OCI-LY7 (cell line): Measurements from ENCODE around the gene CFL1.

Experiments
- EZH2phosphoT487 ChIP-seq: fragments of 200-600 bp; sonication (generic); IDR thresholded peaks from 2 replicates; pipeline ENCODE4 v1.6.1; 2018; ENCODE audit warnings: low read depth, borderline replicate concordance, mild to moderate bottlenecking, mixed run types, antibody characterized with exemption, low read length, moderate library complexity, mixed read lengths
- TF ChIP-seq, protein P1 (sequence below): fragments of 200-600 bp; sonication (generic); conservative IDR thresholded peaks from 2 replicates; pipeline ENCODE4 v1.5.1; 2014; ENCODE audit warnings: mild to moderate bottlenecking, antibody characterized with exemption, low read length, moderate library complexity, mixed read lengths

DNA sequence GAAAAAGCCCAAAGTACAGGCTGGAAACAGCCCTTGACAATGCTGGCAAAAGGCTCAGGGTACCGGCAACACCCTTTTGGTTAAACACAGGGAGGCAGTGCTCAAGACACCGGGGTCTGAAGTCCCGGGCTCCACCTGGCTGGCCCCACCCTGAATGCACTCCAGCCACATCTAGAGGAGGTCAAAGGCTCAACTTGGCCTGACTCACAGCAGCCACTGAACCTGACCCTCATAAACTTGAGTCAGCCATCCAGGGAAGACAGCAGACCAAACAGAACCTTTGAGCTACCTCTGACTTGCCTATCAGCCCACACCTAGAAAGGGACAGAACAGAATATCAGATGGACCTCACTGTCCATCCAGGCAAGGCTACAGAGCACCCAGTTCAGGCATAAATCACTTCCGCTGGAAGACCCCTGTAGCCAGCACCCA lies 3.8 kb downstream of the CFL1 start:
- TF ChIP-seq EZH2phosphoT487, result no peak
- TF ChIP-seq, protein P1, sequence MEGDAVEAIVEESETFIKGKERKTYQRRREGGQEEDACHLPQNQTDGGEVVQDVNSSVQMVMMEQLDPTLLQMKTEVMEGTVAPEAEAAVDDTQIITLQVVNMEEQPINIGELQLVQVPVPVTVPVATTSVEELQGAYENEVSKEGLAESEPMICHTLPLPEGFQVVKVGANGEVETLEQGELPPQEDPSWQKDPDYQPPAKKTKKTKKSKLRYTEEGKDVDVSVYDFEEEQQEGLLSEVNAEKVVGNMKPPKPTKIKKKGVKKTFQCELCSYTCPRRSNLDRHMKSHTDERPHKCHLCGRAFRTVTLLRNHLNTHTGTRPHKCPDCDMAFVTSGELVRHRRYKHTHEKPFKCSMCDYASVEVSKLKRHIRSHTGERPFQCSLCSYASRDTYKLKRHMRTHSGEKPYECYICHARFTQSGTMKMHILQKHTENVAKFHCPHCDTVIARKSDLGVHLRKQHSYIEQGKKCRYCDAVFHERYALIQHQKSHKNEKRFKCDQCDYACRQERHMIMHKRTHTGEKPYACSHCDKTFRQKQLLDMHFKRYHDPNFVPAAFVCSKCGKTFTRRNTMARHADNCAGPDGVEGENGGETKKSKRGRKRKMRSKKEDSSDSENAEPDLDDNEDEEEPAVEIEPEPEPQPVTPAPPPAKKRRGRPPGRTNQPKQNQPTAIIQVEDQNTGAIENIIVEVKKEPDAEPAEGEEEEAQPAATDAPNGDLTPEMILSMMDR, result no peak
